GM21723 (cell line): ENCODE data around the gene KCTD21.
"Not testable (repeated sequence)": the region's sequence is repeated elsewhere in the genome, so short reads cannot be mapped to it uniquely, and the experiment has no call there.

Experiments used
- ATAC-seq: cut with Tn5 transposase; IDR thresholded peaks from one replicate; pipeline ENCODE4 v1.9.1; 2021; ENCODE audit warnings: mild to moderate bottlenecking, moderate library complexity; ENCODE audit not compliant: unreplicated experiment

KCTD21 gene

DNA sequence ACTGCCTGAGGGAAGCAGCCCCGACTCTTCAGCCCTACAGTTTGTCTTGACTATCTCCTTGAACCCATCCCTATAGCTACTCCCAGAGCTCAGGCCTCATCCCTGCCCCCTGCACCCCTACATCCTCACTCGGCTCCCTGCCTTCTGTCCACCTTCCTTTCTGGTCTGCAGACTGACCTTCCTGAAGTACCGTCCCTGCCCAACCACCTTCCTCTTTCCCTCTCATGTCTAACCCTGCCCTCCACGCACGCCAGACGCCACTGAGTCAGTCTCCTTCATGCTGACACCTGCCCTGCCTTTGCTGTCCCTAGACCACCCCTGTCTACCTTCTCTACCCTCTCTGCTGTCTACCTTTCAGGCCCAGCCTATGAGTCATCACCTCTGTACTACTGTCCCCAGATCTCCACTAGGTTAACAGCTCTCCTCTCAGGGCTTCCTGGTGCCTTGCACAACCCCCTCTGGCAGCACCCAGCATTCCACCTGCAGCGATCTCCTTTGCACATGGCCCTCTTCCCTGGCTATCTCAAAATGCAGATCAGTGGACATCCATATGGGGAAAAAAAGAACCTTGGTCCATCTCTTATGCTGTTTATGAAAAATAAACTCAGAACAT, 8.9 kb downstream of the KCTD21 start:
- ATAC-seq: no peak

- no peak for ATAC-seq
Observed at GRCh38 chr11:78177216-78177615, 11.2 kb downstream of the KCTD21 start.

DNA sequence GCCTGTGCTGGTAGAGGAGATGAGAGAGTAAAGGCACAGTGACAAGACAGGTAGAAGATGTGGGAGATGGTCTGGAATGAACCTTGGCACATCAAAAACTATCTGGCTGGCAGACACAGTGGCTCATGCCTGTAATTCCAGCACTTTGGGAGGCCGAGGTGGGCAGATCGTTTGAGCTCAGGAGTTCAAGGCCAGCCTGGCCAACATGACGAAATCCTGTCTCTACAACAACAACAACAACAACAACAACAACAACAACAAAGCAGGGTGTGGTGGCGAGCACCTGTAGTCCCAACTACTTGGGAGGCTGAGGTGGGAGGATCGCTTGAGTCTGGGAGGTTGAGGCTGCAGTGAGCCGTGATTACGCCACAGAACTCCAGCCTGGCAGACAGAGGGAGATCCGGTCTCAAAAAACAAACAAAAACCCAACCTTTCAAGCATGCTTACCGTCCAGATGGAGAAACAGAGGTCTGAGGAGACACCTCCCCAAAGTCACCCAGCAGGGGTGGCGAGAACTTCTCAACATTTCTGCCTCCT, 11.8 kb downstream of the KCTD21 start:
- no peak for ATAC-seq

DNA sequence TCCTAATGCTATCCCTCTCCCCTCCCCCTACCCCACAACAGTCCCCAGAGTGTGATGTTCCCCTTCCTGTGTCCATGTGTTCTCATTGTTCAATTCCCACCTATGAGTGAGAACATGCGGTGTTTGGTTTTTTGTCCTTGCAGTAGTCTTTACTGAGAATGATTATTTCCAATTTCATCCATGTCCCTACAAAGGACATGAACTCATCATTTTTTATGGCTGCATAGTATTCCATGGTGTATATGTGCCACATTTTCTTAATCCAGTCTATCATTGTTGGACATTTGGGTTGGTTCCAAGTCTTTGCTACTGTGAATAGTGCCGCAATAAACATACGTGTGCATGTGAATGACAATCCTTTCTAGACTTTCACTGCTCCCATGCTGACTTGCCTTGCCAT, 12.6 kb downstream of the KCTD21 start:
- ATAC-seq: not testable (repeated sequence)

DNA sequence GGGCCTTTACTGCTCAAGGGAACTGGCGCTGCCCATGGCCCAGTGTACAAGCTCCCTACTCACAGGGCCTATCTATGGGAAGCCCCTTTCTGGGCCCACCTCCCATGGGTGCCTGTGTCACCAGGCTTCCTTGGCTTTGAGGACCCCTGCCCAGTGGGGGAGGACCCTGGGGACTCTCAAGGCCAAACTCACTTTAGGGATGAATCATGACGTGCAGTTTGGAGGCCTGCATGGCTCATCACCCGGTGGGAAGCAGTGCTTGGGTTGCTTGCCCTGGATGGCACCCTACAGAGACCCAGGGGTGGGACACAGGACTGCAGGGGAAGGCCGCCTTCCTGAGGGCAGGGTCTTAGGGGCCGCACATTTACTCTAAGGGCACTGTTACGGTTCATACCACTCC, 16.5 kb downstream of the KCTD21 start:
- no peak for ATAC-seq

DNA sequence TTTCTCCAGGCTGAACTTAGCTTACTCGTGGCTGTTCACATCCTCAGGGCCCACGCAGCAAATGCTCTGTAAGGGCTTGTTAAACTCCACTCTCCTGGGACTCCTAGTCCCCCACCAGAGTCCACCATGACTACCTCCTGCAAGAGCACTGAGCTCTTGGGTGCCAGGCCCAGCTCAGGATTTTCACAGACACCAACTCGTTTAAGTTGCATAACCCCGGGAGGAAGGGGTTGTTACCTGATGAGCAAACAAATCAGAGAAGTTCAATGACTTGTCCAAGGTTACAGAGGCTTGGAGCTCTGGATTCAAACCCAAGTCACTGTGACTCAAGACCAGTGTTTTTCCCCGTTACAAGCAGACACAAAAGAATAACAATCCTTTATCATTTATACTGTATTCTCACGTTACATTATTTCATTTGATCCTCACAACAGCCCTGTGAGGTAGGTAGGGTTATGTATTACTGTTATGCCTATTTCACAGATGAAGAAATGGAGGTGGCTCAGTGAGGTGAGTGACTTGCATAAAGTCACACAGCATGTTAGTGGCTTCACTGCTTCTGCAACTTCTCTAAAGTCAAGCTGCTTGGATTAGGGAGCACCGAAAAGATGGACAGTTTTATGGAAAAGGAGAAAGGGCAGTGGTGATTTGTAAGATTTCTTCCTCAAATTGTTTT, 17.4 kb downstream of the KCTD21 start:
- ATAC-seq: no peak

DNA sequence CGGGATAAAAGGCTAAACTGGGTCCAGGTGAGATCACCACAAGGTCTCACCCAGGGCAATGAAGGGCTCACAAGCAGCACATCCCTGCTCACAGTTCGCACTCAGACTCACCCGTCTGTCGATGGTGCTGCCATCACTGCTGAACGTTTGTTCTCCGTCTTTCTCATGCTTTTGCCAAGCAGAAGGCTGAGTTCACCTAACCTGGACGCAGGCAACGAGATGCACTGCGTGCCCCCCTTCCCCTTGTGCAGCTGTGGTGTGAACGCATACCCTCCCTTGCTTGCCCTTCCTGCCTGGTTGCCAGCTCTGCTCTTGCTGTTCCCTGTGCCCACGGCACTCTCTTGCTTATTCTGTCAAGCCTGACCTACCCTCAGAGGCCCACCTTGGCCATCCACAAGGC, 18.0 kb downstream of the KCTD21 start:
- ATAC-seq: no peak

- ATAC-seq: no peak
Observed at GRCh38 chr11:78168539-78169477, 19.6 kb downstream of the KCTD21 start.

DNA sequence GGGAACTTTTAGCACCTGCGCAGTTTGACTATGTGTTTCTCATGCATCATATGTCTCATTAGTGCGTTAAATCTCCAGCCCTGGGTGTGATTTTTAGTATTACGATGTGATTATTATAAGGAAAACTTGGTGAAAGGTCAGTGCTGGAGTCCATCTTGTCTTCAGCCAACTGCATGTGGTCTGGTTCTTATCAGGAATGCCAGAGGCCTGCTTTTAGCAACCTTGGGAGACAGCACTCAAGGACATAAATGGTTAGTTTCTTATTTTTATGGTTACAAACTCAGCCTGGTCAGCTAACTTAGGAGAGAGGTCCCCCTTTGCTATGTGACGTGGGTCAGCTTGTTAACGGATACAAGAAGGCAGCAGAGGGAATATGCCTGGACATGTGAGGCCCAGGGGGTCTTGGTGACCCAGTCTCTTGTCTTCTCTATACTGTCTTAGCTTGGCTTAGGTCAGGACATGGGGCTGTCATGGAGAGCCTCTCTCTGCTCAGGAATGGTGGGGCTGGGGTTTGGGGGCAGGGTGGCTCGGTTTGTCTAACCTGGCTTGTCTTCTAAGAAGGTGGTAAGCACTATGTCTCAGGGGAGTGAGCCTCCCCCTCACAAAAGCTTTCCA, 21.5 kb downstream of the KCTD21 start:
- no peak for ATAC-seq

GRCh38 chr11:78164471-78164870, 24.0 kb downstream of the KCTD21 start:
- ATAC-seq: no peak

DNA sequence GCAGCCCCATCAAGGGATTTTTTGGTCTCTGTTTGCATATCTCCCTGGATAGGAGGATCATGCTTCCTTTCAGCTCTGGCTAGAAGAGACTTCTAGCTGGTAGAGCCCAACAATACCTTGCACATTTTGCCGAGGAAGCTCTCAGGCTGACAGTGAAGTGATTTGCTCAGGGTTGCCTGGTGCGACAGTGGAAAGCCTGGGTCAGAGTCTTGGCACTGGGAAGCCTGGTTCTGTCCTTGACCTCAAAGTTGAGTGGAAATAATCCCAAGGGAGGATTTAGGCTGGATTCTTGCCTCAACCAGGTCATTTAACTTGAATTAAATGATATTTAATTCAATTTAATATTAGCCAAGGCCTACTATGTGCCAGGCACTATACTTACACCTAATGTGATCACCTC, 24.6 kb downstream of the KCTD21 start:
- ATAC-seq: no peak

GRCh38 chr11:78161962-78162371, 26.5 kb downstream of the KCTD21 start:
- no peak for ATAC-seq

DNA sequence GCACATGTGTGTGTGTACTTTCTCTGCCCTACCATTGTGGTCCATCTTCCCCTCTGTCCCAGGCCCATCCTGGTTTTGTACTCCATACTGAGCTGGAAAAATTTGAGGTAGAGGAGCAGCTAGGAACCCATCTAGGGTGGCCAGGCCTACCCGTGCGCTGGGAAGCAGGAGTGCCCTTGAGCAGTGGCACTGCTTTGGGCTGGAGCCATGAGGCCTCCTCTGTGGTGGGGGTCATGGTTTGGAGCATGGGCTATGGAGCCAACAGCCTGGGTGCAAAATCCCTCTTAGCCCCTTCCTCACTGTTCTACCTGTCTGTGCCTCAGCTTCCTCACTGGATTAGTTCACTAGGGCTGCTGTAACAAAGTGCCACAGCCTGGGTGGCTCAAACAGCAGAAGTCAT, 27.1 kb downstream of the KCTD21 start:
- no peak for ATAC-seq

GRCh38 chr11:78160557-78160956, 27.9 kb downstream of the KCTD21 start:
- no peak for ATAC-seq

DNA sequence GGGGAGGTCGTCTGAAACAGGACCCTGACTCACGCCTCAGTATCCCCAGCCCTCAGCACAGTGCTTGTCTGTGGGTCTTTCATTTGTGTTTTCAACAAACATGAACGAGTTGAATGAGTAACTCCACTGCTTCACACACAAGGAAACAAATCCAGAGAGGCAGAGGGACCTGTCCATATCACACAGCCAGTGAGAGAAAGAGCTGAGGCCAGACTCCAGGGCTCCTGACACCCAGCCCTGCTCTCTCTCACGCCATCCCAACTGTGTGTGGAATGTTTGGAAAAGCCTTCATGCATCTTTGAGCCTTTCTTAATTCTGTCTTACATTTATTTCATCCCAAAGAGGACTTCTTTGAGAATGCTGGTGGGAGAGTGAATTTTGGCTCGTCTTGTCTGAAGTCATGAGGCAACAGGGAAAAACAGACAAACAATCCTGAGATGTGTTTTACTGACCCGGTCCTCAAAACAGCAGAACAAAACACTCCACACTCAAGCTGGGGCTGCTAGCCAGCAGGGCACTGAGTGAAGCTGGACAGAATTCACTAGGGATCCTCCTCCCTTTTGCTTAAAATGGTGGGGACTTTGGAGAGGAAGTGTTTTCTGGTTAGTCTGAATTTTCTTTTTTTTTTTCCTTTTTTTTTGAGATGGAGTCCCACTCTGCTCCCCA, 29.3 kb downstream of the KCTD21 start:
- no peak for ATAC-seq

GRCh38 chr11:78156127-78156844, 32.1 kb downstream of the KCTD21 start:
- ATAC-seq: no peak

GRCh38 chr11:78151804-78152203, 36.6 kb downstream of the KCTD21 start:
- no peak for ATAC-seq

- ATAC-seq: no peak
Observed at GRCh38 chr11:78150754-78151153, 37.7 kb downstream of the KCTD21 start.

- no peak for ATAC-seq
Observed at GRCh38 chr11:78150346-78150745, 38.1 kb downstream of the KCTD21 start.

GRCh38 chr11:78149646-78150045, 38.8 kb downstream of the KCTD21 start:
- no peak for ATAC-seq
